ENCODE results near the gene PLEKHG5.

- peak in 1 of 4 donors; percentile 18 for TF ChIP-seq POLR2A (IDR thresholded peaks at IDR 0.05)
- TF ChIP-seq POLR2AphosphoS5 (IDR thresholded peaks at IDR 0.05), result no peak
- TF ChIP-seq CTCF (IDR thresholded peaks at IDR 0.05), result no peak
- no peak for TF ChIP-seq EP300 (IDR thresholded peaks at IDR 0.05)
Observed at GRCh38 chr1:6484826-6485167, 6.7 kb downstream of the PLEKHG5 start.
